ENCODE results near the gene TSC22D2. TPM values are rescaled to one million over a fixed set of nuclear protein-coding genes. Genes with fewer than 3 reads are reported as not detected.

The TSC22D2 gene
- total and polyA plus RNA-seq, 2 of the 8 experiments (the other 6 are each of a cell fraction or from before 2014, with no cell fraction given), result 3.4 to 27.6 TPM

DNA sequence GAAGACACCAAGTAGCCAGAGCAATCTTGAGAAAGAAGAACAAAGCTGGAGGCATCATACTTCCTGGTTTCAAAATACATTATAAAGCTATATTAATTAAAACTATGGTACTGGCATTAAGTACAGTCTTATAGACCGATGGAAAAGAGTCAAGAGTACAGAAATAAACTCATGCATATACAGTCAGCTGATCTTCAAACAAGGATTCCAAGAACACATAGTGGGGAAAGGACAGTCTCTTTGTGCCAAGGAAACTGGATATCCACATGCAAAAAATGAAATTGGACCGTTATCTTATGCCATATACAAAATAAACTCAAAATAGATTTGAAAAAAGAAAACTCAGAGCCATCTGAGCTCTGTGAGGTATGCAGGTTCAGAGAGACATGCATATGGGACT, 80.8 kb downstream of the TSC22D2 start:
- no peaks in the 10 kb centered on the region for H3K27me3 ChIP-seq (replicated peaks in 1 of 4; ENCODE audit: control insufficient read depth in 3 of 4, extremely low read depth in 1 of 4, insufficient read depth in 3 of 4, low read length in 3 of 4)
- WGBS, 2 experiments (ENCODE audit: extremely low coverage in 1 of 2, insufficient coverage in 1 of 2, insufficient read length in 1 of 2, insufficient replicate concordance in 2 of 2, low coverage in 1 of 2, low lambda C conversion rate in 2 of 2, missing lambda C conversion rate in 1 of 2), result 84% methylated on average over 2 of the region's 2 CpGs; no CpG with 5 or more reads in 1 of the 2 experiments
- H4K8ac ChIP-seq (ENCODE audit: extremely low read depth, insufficient read depth, low read length), result no peak overlapping the region
- DNase-seq (ENCODE audit: low read depth in 1 of 2, low spot score in 2 of 2) (no peak), FAIRE-seq (no peak)
- ChIA-PET POLR2A (ENCODE audit: partially characterized antibody) (interaction anchor here (0.8 to 1.9 kb wide), 4 partner anchors 14 to 80 kb away, joined by 3 to 6 read pairs (median 4); partner anchors contain the start of gene TSC22D2), CTCF (ENCODE audit: partially characterized antibody) (interaction anchor here (0.8 to 2.6 kb wide), 7 partner anchors 9 to 249 kb away, joined by 3 to 13 read pairs (median 4); no protein-coding TSS in a partner anchor)
- H2BK5ac ChIP-seq (ENCODE audit: low read depth, low read length), result no peak overlapping the region
- H3K14ac ChIP-seq (ENCODE audit: insufficient read length), result no peak overlapping the region
- no peak overlapping the region for H3K23ac ChIP-seq (ENCODE audit: insufficient read length)
- no peak overlapping the region for H3K27ac ChIP-seq (ENCODE audit: low read depth, low read length)
- no peak overlapping the region for H3K56ac ChIP-seq (replicated peaks; ENCODE audit: insufficient read length, low read depth, low read length)
- H4K5ac ChIP-seq (ENCODE audit: insufficient read length, low read depth, low read length), result no peak overlapping the region
- no peak overlapping the region for H2AFZ ChIP-seq (ENCODE audit: low read length)
- H3K4me2 ChIP-seq (ENCODE audit: insufficient read depth in 1 of 2, low read depth in 2 of 2, low read length in 2 of 2), result no peak overlapping the region
- no peak overlapping the region for H2AK5ac ChIP-seq (ENCODE audit: low read depth, low read length)
- no peaks in the 10 kb centered on the region for H3K4me1 ChIP-seq (replicated peaks in 1 of 4; ENCODE audit: control insufficient read depth in 3 of 4, insufficient read depth in 4 of 4, low read length in 3 of 4)
- H3K36me3 ChIP-seq (ENCODE audit: control insufficient read depth in 2 of 4, insufficient read depth in 4 of 4, low read length in 3 of 4), result no peaks in the 10 kb centered on the region
- no peak overlapping the region for H2BK15ac ChIP-seq (ENCODE audit: low read length)
- no peaks in the 10 kb centered on the region for H3K9me3 ChIP-seq (ENCODE audit: insufficient read depth in 2 of 2, low read depth in 1 of 2, low read length in 1 of 2)
- H4K91ac ChIP-seq (replicated peaks; ENCODE audit: insufficient read length, low read length), result no peak overlapping the region
- H2BK120ac ChIP-seq (replicated peaks; ENCODE audit: low read depth, low read length), result no peak overlapping the region
- no peaks in the 10 kb centered on the region for H3K79me2 ChIP-seq (ENCODE audit: control insufficient read depth in 1 of 2, insufficient read depth in 2 of 2, low read length in 2 of 2)
- no peaks in the 10 kb centered on the region for H3K79me1 ChIP-seq (ENCODE audit: low read depth, low read length)
- no peak overlapping the region for H3K4ac ChIP-seq (replicated peaks; ENCODE audit: insufficient read length, low read depth, low read length)
- no peaks in the 10 kb centered on the region for H4K20me1 ChIP-seq (replicated peaks in 1 of 2; ENCODE audit: control insufficient read depth in 1 of 2, insufficient read depth in 2 of 2, low read length in 2 of 2)
- H3K23me2 ChIP-seq (ENCODE audit: low read depth, low read length), result no peaks in the 10 kb centered on the region
- H3K9ac ChIP-seq (replicated peaks in 1 of 4; ENCODE audit: extremely low read depth in 1 of 4, low read depth in 3 of 4, low read length in 3 of 4), result no peak overlapping the region
- H3K18ac ChIP-seq (ENCODE audit: extremely low read depth, low read length), result no peak overlapping the region
- H2BK20ac ChIP-seq (ENCODE audit: low read length), result no peak overlapping the region
- H2BK12ac ChIP-seq (ENCODE audit: low read depth, low read length), result no peak overlapping the region
- H3K4me3 ChIP-seq (ENCODE audit: extremely low read depth in 1 of 4, insufficient read depth in 2 of 4, low read depth in 3 of 4, low read length in 4 of 4), result no peak overlapping the region
- TF ChIP-seq RFX5 (IDR thresholded peaks at IDR 0.05; ENCODE audit: borderline replicate concordance, low read depth, low read length) (no peak), KDM5A (IDR thresholded peaks at IDR 0.05; ENCODE audit: low read length) (no peak), CHD2 (IDR thresholded peaks at IDR 0.05; ENCODE audit: low read length) (no peak), TEAD4 (IDR thresholded peaks at IDR 0.05; ENCODE audit: low read depth, low read length) (no peak), SRF (IDR thresholded peaks at IDR 0.05; ENCODE audit: low read depth, low read length) (no peak), RAD21 (IDR thresholded peaks at IDR 0.05 in 1 of 2, conservative IDR thresholded peaks at IDR 0.05 in 1 of 2; ENCODE audit: low read depth in 2 of 2, low read length in 2 of 2) (no peak), POU5F1 (IDR thresholded peaks at IDR 0.05; ENCODE audit: low read depth, low read length) (no peak), RBBP5 (IDR thresholded peaks at IDR 0.05; ENCODE audit: borderline replicate concordance, low read depth, low read length) (no peak), NANOG (IDR thresholded peaks at IDR 0.05; ENCODE audit: insufficient read depth, low read depth, low read length, poor library complexity, severe bottlenecking) (no peak), TCF12 (IDR thresholded peaks at IDR 0.05; ENCODE audit: low read depth, low read length) (no peak), CBX5 (IDR thresholded peaks at IDR 0.05; ENCODE audit: low read depth, low read length) (no peak), EP300 (IDR thresholded peaks at IDR 0.05; ENCODE audit: borderline replicate concordance in 1 of 2, low read depth in 2 of 2, low read length in 2 of 2) (no peak), SP4 (IDR thresholded peaks at IDR 0.05; ENCODE audit: low read length) (no peak)
- TF ChIP-seq, protein P1, sequence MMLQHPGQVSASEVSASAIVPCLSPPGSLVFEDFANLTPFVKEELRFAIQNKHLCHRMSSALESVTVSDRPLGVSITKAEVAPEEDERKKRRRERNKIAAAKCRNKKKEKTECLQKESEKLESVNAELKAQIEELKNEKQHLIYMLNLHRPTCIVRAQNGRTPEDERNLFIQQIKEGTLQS (IDR thresholded peaks at IDR 0.05; ENCODE audit: insufficient read depth, low read depth, low read length), result no peak

Data from H1 (cell line).